Subcutaneous adipose tissue (tissue), 4 donors: ENCODE data around the gene MEGF9. TPM values are rescaled to one million over a fixed set of nuclear protein-coding genes. Genes with fewer than 3 reads are reported as not detected.

ENCODE experiments used
- CTCF ChIP-seq: fragments of 450-650 bp; IDR thresholded peaks from one replicate; pipeline ENCODE4 v1.5.1; 2016; ENCODE audit warnings: low read depth, mild to moderate bottlenecking, control low read depth, antibody characterized with exemption, moderate library complexity
- total RNA-seq, 4 donors: library from RNA; depleted of rRNA; stranded (reverse); fragments of >200 nt; gene quantifications; one replicate each; pipeline ENCODE4 v1.1.0, GENCODE V29; 2016

The MEGF9 gene
- total RNA-seq, 4 donors from 2014 or later: 33.7 to 55.1 (median 41.8) TPM

- TF ChIP-seq CTCF: no peak
Measured at GRCh38 chr9:120755810-120756434, 41.7 kb upstream of the MEGF9 start.

DNA sequence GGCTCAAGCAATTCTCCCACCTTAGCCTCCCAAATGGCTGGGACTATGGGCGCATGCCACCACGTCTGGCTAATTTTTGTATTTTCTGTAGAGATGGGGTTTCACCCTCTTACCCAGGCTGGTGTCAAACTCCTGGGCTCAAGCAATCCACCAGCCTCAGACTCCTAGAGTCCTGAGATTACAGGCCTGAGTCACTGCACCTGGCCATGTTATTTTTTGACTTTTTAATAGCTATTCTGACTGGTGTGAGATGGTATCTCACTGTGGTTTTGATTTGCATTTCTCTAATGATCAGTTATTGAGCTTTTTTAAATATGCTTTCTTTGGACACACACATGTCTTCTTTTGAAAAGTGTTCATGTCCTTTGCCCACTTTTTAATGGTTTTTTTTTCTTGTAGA lies 40.8 kb upstream of the MEGF9 start:
- no peak for TF ChIP-seq CTCF

DNA sequence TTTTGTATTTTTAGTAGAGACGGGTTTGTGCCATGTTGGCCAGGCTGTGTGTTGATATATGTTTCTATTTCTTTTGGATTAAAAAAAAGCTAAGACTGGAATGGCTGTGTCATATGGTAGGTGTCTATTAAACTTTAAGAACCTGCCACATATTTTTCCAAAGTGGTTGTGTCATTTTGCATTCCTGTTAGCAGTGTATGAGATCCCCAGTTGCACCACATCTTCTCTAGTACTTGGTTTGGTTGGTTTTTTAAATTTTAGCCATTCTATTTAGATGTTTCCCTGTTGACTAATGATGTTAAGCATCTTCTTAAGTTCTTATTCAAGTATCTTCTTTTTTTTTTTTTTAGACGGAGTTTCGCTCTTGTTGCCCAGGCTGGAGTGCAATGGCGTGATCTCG lies 36.2 kb upstream of the MEGF9 start:
- no peak for TF ChIP-seq CTCF

DNA sequence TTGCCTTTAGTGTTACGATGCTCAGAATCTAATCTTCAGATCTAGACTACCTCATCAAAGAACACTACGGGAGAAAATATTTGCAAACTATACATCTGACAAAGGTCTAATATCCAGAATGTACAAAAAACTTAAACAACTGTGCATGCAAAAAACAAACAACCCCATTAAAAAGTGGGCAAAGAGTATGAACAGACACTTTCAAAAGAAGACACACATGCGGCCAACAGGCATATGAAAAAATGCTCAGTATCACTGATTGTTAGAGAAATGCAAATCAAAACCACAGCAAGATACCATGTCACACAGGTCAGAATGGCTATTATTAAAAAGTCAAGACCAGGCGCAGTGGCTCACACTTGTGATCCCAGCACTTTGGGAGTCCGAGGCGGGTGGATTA lies 31.0 kb upstream of the MEGF9 start:
- no peak for TF ChIP-seq CTCF

GRCh38 chr9:120742951-120743416 lies 28.7 kb upstream of the MEGF9 start:
- TF ChIP-seq CTCF: no peak

GRCh38 chr9:120741701-120742100 lies 27.4 kb upstream of the MEGF9 start:
- TF ChIP-seq CTCF: no peak

- TF ChIP-seq CTCF: no peak
Measured at GRCh38 chr9:120741191-120741590, 26.9 kb upstream of the MEGF9 start.
